SW 1271 (cell line): ENCODE measurements around the gene TMEM115.
A peak's percentile ranks its signal among the peaks of the same experiment; 100 is the strongest.

Experiments used
- DNase-seq, 2 experiments: peaks; one replicate each; lab custom pipeline; 2025; lab: John Stamatoyannopoulos, UW

Gene TMEM115

GRCh38 chr3:50351323-50351697 lies 8.0 kb downstream of the TMEM115 start:
- no peak for DNase-seq

GRCh38 chr3:50350527-50351322 lies 8.6 kb downstream of the TMEM115 start, which contains the start of the genes CYB561D2 and NPRL2:
CYB561D2 (plus strand) TSS chr3:50350862; CDS start chr3:50351434, 572 bp downstream.
NPRL2 (minus strand) TSS chr3:50350775; CDS start chr3:50350652, 123 bp downstream.
- DNase-seq = peak; percentile 71 to 87

- no peak for DNase-seq
Observed at GRCh38 chr3:50350213-50350526, 9.2 kb downstream of the TMEM115 start.

GRCh38 chr3:50347187-50347813 lies 12.0 kb downstream of the TMEM115 start:
- DNase-seq = peak in 1 of 2 experiments; percentile 48

DNA sequence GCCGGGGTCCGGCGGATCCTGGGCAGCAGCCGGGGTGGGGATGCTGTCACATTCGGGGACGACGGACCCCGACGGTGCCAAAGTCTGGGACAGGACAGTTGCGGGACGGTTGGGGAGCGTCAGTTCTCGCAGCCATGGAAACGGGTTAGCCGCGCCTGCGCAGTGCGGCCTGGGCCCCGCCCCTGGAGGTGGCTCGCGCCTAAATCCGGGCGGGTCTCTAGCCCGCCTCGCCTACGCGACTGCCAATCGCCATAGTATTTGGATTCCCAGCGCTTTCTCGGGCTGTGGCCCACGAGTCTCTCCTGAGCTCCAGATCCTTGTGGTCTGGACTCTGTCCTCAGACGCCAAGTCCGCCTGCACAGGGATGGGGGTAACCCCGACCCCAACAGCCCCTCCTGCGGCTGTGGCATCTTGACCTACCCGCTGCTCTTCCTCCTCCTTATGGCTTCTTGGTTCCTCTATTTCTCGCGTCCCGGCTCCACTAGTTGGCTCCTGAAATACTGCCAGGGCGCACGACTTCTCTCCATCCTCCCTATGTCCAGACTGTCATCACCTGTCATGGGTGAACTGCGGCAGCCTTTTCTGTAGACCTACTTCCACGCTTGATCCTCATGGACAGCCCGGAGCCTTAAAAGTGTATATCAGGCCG lies 13.6 kb downstream of the TMEM115 start, which contains the start of gene ZMYND10:
TSS of gene ZMYND10 (minus strand) at position 147 of the 649 bp plus-strand sequence. CDS start 153 bp downstream, outside the sequence.
- DNase-seq = peak in 1 of 2 experiments; percentile 36

- no peak for DNase-seq
Observed at GRCh38 chr3:50345008-50345407, 14.3 kb downstream of the TMEM115 start.

- no peak for DNase-seq
Observed at GRCh38 chr3:50342813-50343633, 16.3 kb downstream of the TMEM115 start.

- DNase-seq = no peak
Observed at GRCh38 chr3:50341996-50342650, 17.2 kb downstream of the TMEM115 start.

DNA sequence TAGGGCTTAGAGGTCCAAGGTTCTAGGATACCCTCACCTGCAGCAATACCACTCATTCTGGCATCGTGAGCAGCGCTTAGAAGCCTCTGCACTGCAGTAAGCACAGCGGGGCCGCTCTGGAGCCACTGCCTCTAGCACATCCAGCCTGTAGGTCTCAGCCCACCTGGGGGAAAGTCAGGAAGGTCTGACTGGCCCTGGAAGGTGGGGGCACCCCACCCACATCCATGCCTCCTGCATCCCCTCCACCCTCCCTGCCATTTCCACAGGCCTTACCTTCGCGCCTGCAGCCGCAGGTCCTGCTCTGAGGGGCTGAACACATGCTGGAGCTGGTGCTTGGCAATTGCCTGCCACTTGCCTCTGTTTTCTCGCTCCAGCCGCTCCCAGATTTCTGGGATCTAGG lies 17.8 kb downstream of the TMEM115 start:
- DNase-seq = no peak

DNA sequence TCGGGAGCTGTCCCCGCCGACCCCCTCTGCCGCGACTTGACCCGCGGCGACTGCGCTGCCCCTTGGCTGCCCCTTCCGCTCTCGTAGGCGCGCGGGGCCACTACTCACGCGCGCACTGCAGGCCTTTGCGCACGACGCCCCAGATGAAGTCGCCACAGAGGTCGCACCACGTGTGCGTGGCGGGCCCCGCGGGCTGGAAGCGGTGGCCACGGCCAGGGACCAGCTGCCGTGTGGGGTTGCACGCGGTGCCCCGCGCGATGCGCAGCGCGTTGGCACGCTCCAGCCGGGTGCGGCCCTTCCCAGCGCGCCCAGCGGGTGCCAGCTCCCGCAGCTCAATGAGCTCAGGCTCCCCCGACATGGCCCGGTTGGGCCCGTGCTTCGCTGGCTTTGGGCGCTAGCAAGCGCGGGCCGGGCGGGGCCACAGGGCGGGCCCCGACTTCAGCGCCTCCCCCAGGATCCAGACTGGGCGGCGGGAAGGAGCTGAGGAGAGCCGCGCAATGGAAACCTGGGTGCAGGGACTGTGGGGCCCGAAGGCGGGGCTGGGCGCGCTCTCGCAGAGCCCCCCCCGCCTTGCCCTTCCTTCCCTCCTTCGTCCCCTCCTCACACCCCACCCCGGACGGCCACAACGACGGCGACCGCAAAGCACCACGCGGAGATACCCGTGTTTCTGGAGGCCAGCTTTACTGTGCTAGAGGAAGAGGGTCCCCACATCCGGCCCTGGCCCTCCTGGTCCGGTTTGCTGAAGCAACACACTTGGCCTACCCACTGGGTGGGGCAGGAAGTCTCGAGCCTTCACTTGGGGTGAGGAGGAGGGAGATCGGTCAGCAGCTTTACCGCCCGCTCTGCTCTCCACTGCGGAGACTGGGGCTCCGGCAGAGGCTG lies 18.6 kb downstream of the TMEM115 start, which contains the start of gene RASSF1:
TSS of gene RASSF1 (minus strand) at position 389 of the 882 bp plus-strand sequence. CDS start at position 358, 31 bp downstream.
- no peak for DNase-seq

GRCh38 chr3:50340147-50340447 lies 19.2 kb downstream of the TMEM115 start:
- DNase-seq = no peak

GRCh38 chr3:50339485-50340146 lies 19.7 kb downstream of the TMEM115 start:
- DNase-seq = no peak

- DNase-seq = no peak
Observed at GRCh38 chr3:50338965-50339364, 20.4 kb downstream of the TMEM115 start.

DNA sequence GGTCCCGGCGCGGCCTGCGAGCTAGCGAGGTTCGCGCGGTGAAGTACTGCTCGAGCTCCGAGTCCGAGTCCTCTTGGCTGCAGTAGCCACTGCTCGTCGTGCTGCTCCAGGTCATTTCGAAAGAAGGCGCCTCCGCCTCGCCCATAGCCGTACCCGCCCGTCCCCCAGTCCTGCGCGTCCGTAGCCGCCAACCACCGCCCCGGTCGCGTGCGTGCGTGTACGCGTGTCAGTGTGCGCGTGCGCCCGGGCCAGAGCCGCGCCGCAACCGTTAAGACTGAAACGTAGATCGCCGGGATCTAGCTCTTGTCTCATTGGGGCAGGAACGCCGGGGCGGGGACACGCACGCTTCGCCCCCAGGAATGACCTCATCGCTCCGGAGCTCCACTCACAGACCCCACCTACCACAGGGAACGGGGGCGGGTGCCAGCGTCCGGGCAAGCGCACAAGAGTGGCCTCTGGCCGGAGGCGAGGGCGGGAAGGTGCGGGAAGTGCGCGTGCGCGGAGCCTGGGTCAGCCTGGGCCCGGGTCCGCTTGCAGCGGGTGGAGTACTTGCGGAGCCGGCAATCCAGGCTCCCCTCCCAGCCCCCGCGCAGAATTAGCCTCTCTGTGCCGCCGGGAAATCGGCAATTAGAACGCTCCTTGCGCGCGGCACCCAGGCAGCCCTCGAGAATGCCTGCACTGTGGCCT lies 22.0 kb downstream of the TMEM115 start:
- DNase-seq = peak; percentile 90 to 91

GRCh38 chr3:50336452-50337174 lies 22.7 kb downstream of the TMEM115 start:
- no peak for DNase-seq

- DNase-seq = no peak
Observed at GRCh38 chr3:50334339-50335075, 24.8 kb downstream of the TMEM115 start.

DNA sequence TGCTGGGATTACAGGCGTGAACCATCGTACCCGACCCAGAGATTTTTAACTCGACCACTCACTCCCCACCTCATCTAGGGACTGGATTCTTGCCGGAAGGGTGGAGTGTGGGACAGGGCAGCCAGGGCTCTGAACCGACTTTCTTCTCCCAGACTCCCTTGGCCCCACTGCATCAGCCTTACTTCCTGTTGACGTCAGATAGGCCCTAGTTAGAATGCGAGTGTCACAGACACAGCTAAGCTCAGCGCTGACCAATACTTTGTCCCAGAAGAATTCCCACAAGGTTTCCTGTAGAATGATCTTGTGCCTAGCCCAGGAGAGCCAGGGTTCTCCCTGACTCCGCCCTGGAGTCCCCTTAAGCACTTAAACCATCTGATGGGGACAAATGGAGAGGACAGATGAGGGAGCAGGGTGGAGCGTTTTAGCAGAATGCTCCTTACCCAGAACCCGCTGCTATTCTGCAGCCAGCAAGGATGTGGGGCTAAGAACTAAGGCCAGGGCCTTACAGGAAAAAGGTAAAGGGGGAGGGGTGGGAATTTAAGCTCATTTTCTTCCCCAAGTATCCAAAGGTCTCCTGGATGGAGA lies 25.5 kb downstream of the TMEM115 start:
- no peak for DNase-seq
